ENCODE results near the gene DUS4L.
A peak's percentile ranks its signal among the peaks of the same experiment; 100 is the strongest.
"Not testable (repeated sequence)": the region's sequence is repeated elsewhere in the genome, so short reads cannot be mapped to it uniquely, and the experiment has no call there.

DUS4L gene

DNA sequence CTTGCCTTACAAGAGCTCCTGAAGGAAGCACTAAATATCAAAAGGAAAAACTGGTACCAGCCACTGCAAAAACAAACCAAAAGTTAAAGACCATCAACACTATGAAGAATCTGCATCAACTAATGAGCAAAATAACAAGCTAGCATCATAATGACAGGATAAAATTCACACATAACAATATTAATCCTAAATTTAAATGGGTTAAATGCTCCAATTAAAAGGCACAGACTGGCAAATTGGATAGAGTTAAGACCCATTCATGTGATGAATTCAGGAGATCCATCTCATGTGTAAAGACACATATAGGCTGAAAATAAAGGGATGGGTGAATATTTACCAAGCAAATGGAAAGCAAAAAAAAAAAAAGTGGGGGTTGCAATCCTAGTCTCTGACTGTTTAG, 29.6 kb upstream of the DUS4L start:
- TF ChIP-seq ZFP41 (tag by site-specific recombination; IDR thresholded peaks at IDR 0.05; ENCODE audit: borderline replicate concordance) (no peak), ZNF777 (tag by site-specific recombination; IDR thresholded peaks at IDR 0.05; ENCODE audit: borderline replicate concordance) (no peak), PRDM1 (tag by site-specific recombination; IDR thresholded peaks at IDR 0.05) (no peak), KLF8 (tag by site-specific recombination; IDR thresholded peaks at IDR 0.05) (no peak), ZNF175 (tag by site-specific recombination; IDR thresholded peaks at IDR 0.05) (no peak)
- TF ChIP-seq, protein P1, sequence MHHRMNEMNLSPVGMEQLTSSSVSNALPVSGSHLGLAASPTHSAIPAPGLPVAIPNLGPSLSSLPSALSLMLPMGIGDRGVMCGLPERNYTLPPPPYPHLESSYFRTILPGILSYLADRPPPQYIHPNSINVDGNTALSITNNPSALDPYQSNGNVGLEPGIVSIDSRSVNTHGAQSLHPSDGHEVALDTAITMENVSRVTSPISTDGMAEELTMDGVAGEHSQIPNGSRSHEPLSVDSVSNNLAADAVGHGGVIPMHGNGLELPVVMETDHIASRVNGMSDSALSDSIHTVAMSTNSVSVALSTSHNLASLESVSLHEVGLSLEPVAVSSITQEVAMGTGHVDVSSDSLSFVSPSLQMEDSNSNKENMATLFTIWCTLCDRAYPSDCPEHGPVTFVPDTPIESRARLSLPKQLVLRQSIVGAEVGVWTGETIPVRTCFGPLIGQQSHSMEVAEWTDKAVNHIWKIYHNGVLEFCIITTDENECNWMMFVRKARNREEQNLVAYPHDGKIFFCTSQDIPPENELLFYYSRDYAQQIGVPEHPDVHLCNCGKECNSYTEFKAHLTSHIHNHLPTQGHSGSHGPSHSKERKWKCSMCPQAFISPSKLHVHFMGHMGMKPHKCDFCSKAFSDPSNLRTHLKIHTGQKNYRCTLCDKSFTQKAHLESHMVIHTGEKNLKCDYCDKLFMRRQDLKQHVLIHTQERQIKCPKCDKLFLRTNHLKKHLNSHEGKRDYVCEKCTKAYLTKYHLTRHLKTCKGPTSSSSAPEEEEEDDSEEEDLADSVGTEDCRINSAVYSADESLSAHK (tag by site-specific recombination; IDR thresholded peaks at IDR 0.05) = no peak
- Histone ChIP-seq H3K36me3 (ENCODE audit: control insufficient read depth in 2 of 2, insufficient read depth in 1 of 2, low read length in 2 of 2) (peaks cover 0 to 3% of the 10 kb centered on the region in 2 experiments; a peak in 1 of 3 replicates), H3K9me3 (ENCODE audit: control insufficient read depth, insufficient read depth, low read depth, low read length) (no peaks in the 10 kb centered on the region), H3K4me1 (ENCODE audit: control insufficient read depth, insufficient read depth, low read length) (no peaks in the 10 kb centered on the region), H3K27ac (ENCODE audit: extremely low read depth, low read depth, low read length) (no peak overlapping the region), H3K4me3 (ENCODE audit: low read depth, low read length) (no peak overlapping the region)
- ChIA-PET POLR2A (no interaction called here), CTCF (interaction anchor here (0.6 to 0.7 kb wide), 4 partner anchors 13 to 308 kb away, joined by 3 to 6 read pairs (median 3); no protein-coding TSS in a partner anchor)

DNA sequence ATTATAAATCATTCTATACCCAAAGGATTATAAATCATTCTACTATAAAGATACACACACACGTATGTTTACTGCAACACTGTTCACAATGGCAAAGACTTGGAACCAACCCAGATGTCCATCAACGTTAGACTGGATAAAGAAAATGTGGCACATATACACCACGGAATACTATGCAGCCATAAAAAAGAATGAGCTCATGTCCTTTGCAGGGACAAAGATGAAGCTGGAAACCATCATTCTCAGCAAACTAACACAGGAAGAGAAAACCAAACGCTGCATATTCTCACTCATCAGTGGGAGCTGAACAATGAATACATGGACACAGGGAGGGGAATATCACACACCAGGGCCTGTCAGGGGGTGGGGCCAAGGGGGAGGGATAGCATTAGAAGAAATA, 26.5 kb upstream of the DUS4L start:
- H3K4me3 ChIP-seq (ENCODE audit: low read depth, low read length); CTCF ChIA-PET; H3K4me1 ChIP-seq (ENCODE audit: control insufficient read depth, insufficient read depth, low read length); H3K9me3 ChIP-seq (ENCODE audit: control insufficient read depth, insufficient read depth, low read depth, low read length); POLR2A ChIA-PET; H3K36me3 ChIP-seq (ENCODE audit: control insufficient read depth in 2 of 2, insufficient read depth in 1 of 2, low read length in 2 of 2); H3K27ac ChIP-seq (ENCODE audit: extremely low read depth, low read depth, low read length): not testable (repeated sequence)
- peak; percentile 89 for TF ChIP-seq ZNF146 (tag by site-specific recombination; IDR thresholded peaks at IDR 0.05)

DNA sequence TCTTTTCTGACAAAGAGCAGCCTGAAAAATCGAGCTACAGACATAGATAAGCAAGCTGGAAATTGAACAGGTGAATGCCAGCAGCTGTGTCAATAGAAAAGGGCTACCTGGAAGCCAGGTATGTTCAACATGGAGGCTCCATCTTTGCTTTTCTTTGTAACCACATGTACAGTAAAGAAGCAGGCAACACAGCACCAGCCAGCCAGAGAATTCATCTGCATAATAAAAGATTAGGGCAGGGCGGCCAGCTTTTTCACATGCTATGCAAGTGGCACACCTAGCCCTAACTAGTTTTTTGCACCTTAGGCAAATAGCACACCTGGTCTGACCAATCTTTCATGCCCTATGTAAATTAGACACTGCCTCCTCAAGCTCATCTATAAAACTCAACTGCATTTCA, 25.8 kb upstream of the DUS4L start:
- peaks cover 0 to 3% of the 10 kb centered on the region in 2 experiments; a peak in 1 of 3 replicates for H3K36me3 ChIP-seq (ENCODE audit: control insufficient read depth in 2 of 2, insufficient read depth in 1 of 2, low read length in 2 of 2)
- no peak overlapping the region for H3K27ac ChIP-seq (ENCODE audit: extremely low read depth, low read depth, low read length)
- CTCF ChIA-PET = no interaction called here
- no peak overlapping the region for H3K4me3 ChIP-seq (ENCODE audit: low read depth, low read length)
- no peaks in the 10 kb centered on the region for H3K4me1 ChIP-seq (ENCODE audit: control insufficient read depth, insufficient read depth, low read length)
- no peaks in the 10 kb centered on the region for H3K9me3 ChIP-seq (ENCODE audit: control insufficient read depth, insufficient read depth, low read depth, low read length)
- POLR2A ChIA-PET = no interaction called here
- TF ChIP-seq ZNF138 (tag by site-specific recombination; IDR thresholded peaks at IDR 0.05; ENCODE audit: borderline replicate concordance) = no peak
- no peak for TF ChIP-seq GLI2 (tag by site-specific recombination; IDR thresholded peaks at IDR 0.05; ENCODE audit: borderline replicate concordance, low read depth)
- TF ChIP-seq, protein P2, sequence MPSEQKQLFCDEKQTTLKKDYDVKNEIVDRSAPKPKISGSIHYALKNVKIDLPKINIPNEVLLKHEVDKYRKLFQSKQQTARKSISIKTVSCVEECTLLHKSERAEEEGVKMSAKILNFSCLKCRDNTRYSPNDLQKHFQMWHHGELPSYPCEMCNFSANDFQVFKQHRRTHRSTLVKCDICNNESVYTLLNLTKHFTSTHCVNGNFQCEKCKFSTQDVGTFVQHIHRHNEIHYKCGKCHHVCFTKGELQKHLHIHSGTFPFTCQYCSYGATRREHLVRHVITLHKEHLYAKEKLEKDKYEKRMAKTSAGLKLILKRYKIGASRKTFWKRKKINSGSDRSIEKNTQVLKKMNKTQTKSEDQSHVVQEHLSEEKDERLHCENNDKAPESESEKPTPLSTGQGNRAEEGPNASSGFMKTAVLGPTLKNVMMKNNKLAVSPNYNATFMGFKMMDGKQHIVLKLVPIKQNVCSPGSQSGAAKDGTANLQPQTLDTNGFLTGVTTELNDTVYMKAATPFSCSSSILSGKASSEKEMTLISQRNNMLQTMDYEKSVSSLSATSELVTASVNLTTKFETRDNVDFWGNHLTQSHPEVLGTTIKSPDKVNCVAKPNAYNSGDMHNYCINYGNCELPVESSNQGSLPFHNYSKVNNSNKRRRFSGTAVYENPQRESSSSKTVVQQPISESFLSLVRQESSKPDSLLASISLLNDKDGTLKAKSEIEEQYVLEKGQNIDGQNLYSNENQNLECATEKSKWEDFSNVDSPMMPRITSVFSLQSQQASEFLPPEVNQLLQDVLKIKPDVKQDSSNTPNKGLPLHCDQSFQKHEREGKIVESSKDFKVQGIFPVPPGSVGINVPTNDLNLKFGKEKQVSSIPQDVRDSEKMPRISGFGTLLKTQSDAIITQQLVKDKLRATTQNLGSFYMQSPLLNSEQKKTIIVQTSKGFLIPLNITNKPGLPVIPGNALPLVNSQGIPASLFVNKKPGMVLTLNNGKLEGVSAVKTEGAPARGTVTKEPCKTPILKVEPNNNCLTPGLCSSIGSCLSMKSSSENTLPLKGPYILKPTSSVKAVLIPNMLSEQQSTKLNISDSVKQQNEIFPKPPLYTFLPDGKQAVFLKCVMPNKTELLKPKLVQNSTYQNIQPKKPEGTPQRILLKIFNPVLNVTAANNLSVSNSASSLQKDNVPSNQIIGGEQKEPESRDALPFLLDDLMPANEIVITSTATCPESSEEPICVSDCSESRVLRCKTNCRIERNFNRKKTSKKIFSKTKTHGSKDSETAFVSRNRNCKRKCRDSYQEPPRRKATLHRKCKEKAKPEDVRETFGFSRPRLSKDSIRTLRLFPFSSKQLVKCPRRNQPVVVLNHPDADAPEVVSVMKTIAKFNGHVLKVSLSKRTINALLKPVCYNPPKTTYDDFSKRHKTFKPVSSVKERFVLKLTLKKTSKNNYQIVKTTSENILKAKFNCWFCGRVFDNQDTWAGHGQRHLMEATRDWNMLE (tag by site-specific recombination; conservative IDR thresholded peaks at IDR 0.05; ENCODE audit: low read depth) = no peak
- TF ChIP-seq, protein P3, sequence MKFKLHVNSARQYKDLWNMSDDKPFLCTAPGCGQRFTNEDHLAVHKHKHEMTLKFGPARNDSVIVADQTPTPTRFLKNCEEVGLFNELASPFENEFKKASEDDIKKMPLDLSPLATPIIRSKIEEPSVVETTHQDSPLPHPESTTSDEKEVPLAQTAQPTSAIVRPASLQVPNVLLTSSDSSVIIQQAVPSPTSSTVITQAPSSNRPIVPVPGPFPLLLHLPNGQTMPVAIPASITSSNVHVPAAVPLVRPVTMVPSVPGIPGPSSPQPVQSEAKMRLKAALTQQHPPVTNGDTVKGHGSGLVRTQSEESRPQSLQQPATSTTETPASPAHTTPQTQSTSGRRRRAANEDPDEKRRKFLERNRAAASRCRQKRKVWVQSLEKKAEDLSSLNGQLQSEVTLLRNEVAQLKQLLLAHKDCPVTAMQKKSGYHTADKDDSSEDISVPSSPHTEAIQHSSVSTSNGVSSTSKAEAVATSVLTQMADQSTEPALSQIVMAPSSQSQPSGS (tag by site-specific recombination; IDR thresholded peaks at IDR 0.05; ENCODE audit: low read depth) = no peak
- no peak for TF ChIP-seq SALL2 (tag by site-specific recombination; IDR thresholded peaks at IDR 0.05; ENCODE audit: borderline replicate concordance)
- no peak for TF ChIP-seq ZNF16 (tag by site-specific recombination; IDR thresholded peaks at IDR 0.05; ENCODE audit: low read depth)
- TF ChIP-seq ZNF23 (tag by site-specific recombination; IDR thresholded peaks at IDR 0.05; ENCODE audit: borderline replicate concordance) = no peak
- TF ChIP-seq REPIN1 (tag by site-specific recombination; IDR thresholded peaks at IDR 0.05; ENCODE audit: low read depth) = no peak
- TF ChIP-seq KLF16 (tag by site-specific recombination; IDR thresholded peaks at IDR 0.05) = no peak
- TF ChIP-seq ZNF404 (tag by site-specific recombination; IDR thresholded peaks at IDR 0.05) = no peak
- TF ChIP-seq OVOL3 (tag by site-specific recombination; IDR thresholded peaks at IDR 0.05) = no peak
- TF ChIP-seq, protein P4, sequence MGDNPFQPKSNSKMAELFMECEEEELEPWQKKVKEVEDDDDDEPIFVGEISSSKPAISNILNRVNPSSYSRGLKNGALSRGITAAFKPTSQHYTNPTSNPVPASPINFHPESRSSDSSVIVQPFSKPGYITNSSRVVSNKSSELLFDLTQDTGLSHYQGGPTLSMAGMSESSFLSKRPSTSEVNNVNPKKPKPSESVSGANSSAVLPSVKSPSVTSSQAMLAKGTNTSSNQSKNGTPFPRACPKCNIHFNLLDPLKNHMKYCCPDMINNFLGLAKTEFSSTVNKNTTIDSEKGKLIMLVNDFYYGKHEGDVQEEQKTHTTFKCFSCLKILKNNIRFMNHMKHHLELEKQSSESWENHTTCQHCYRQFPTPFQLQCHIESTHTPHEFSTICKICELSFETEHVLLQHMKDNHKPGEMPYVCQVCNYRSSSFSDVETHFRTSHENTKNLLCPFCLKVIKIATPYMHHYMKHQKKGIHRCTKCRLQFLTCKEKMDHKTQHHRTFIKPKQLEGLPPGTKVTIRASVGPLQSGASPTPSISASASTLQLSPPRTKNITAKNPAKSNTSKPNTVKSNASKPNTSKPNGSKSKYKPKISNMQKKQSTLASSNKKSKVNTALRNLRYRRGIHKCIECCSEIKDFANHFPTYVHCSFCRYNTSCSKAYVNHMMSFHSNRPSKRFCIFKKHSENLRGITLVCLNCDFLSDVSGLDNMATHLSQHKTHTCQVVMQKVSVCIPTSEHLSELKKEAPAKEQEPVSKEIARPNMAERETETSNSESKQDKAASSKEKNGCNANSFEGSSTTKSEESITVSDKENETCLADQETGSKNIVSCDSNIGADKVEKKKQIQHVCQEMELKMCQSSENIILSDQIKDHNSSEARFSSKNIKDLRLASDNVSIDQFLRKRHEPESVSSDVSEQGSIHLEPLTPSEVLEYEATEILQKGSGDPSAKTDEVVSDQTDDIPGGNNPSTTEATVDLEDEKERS (tag by site-specific recombination; IDR thresholded peaks at IDR 0.05) = no peak
